Measurements from ENCODE around the gene ZNF665. TPM values are rescaled to one million over a fixed set of nuclear protein-coding genes. Genes with fewer than 3 reads are reported as not detected.
A peak's percentile ranks its signal among the peaks of the same experiment; 100 is the strongest.

Gene ZNF665
- total RNA-seq, 1 donor from 2014 or later = 1.5 TPM

GRCh38 chr19:53147645-53148044, 45.5 kb downstream of the ZNF665 start:
- Histone ChIP-seq H3K9me3 (peaks cover 65% of the 10 kb centered on the region), H3K27ac (no peak overlapping the region), H3K4me1 (no peaks in the 10 kb centered on the region), H3K4me3 (no peak overlapping the region), H3K27me3 (no peaks in the 10 kb centered on the region), H3K36me3 (peaks cover 4 to 89% of the 10 kb centered on the region in 2 donors)
- intact Hi-C loops (cut with DNase I) = no loop called here
- DNase-seq (ENCODE audit: extremely low spot score in 2 of 2) = no peak
- no peak for TF ChIP-seq POLR2A (IDR thresholded peaks at IDR 0.05)
- TF ChIP-seq POLR2AphosphoS5 (IDR thresholded peaks at IDR 0.05; ENCODE audit: insufficient read depth in 1 of 2, low read depth in 1 of 2) = no peak
- no peak for TF ChIP-seq CTCF (IDR thresholded peaks at IDR 0.05)

- H3K27ac ChIP-seq = no peak overlapping the region
- intact Hi-C loops (cut with DNase I) = no loop called here
- H3K4me1 ChIP-seq = no peaks in the 10 kb centered on the region
- H3K4me3 ChIP-seq = no peak overlapping the region
- DNase-seq (ENCODE audit: extremely low spot score in 2 of 2) = no peak
- peaks cover 57% of the 10 kb centered on the region for H3K9me3 ChIP-seq
- H3K27me3 ChIP-seq = no peaks in the 10 kb centered on the region
- TF ChIP-seq POLR2A (IDR thresholded peaks at IDR 0.05) (no peak), POLR2AphosphoS5 (IDR thresholded peaks at IDR 0.05; ENCODE audit: insufficient read depth in 1 of 2, low read depth in 1 of 2) (no peak), CTCF (IDR thresholded peaks at IDR 0.05) (no peak)
- peaks cover 7 to 41% of the 10 kb centered on the region in 2 donors for H3K36me3 ChIP-seq
Observed at GRCh38 chr19:53140351-53140750, 52.8 kb downstream of the ZNF665 start.

GRCh38 chr19:53136432-53136831, 56.7 kb downstream of the ZNF665 start:
- peaks cover 24% of the 10 kb centered on the region for H3K9me3 ChIP-seq
- no peak overlapping the region for H3K27ac ChIP-seq
- H3K4me1 ChIP-seq = peaks cover 15% of the 10 kb centered on the region
- DNase-seq (ENCODE audit: extremely low spot score in 2 of 2) = no peak
- intact Hi-C loops (cut with DNase I) = no loop called here
- no peak overlapping the region for H3K4me3 ChIP-seq
- peaks cover 0 to 7% of the 10 kb centered on the region in 2 donors for H3K36me3 ChIP-seq
- TF ChIP-seq POLR2A (IDR thresholded peaks at IDR 0.05) (no peak), POLR2AphosphoS5 (IDR thresholded peaks at IDR 0.05; ENCODE audit: insufficient read depth in 1 of 2, low read depth in 1 of 2) (no peak), CTCF (IDR thresholded peaks at IDR 0.05) (no peak)
- H3K27me3 ChIP-seq = no peaks in the 10 kb centered on the region

GRCh38 chr19:53132141-53132991, 60.8 kb downstream of the ZNF665 start, which contains the start of gene ZNF415:
TSS of gene ZNF415 (minus strand) at chr19:53132910. CDS start at chr19:53122676, 10,234 bp downstream.
- TF ChIP-seq POLR2A (IDR thresholded peaks at IDR 0.05) (no peak), CTCF (IDR thresholded peaks at IDR 0.05) (no peak), POLR2AphosphoS5 (IDR thresholded peaks at IDR 0.05; ENCODE audit: insufficient read depth in 1 of 2, low read depth in 1 of 2) (peak; percentile 64 to 87)
- Histone ChIP-seq H3K27ac (peak within 1 kb of the TSS; percentile 48), H3K9me3 (no peaks in the 10 kb centered on the region), H3K4me3 (peak within 1 kb of the TSS; percentile 46 to 67), H3K4me1 (peaks cover 24% of the 10 kb centered on the region), H3K27me3 (no peaks in the 10 kb centered on the region), H3K36me3 (no peaks in the 10 kb centered on the region)
- intact Hi-C loops (cut with DNase I) = no loop called here
- DNase-seq (ENCODE audit: extremely low spot score in 2 of 2) = no peak

GRCh38 chr19:53131727-53132126, 61.4 kb downstream of the ZNF665 start:
- Histone ChIP-seq H3K36me3 (no peaks in the 10 kb centered on the region), H3K4me1 (peaks cover 24% of the 10 kb centered on the region), H3K4me3 (peak overlapping the region; percentile 46 to 67), H3K27me3 (no peaks in the 10 kb centered on the region), H3K27ac (no peak overlapping the region), H3K9me3 (no peaks in the 10 kb centered on the region)
- DNase-seq (ENCODE audit: extremely low spot score in 2 of 2) = no peak
- TF ChIP-seq POLR2A (IDR thresholded peaks at IDR 0.05) (no peak), POLR2AphosphoS5 (IDR thresholded peaks at IDR 0.05; ENCODE audit: insufficient read depth in 1 of 2, low read depth in 1 of 2) (no peak), CTCF (IDR thresholded peaks at IDR 0.05) (no peak)
- intact Hi-C loops (cut with DNase I) = no loop called here
